ENCODE data around the gene SPRN.

DNA sequence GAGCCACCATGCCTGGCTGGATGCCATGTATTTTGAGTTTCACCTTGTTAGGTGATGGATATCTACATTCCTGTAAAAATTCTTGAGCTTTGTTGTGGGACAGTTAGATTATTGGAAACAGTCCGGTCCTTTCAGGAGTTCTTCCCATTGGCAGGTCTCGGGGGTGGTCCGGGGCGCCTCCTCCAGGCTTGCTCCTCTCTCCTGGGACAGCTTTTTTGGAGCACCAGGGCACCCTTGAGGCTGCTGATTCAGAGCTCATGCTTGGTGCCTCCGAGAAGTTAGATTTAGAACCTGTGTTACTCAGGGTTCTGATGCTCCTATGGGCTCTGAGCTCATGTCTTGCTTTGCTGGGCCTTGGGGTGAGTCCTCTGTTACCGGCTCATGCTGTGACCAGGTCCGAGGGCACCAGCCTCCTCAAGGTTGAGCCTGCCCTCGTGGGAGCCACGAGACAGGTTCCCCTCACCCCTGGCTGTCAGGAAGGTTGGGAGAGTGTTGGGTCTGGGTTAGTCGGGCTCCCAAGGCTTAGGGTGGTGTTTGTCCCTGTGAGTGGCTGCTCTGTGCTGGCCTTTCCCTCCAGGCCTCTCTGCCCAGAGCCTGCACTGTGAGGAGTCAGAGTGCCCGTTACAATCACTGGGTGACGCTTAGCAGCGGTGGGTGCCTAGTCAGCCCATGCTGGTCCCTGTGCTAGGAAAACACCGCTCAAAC, 6.0 kb downstream of the SPRN start:
- TF ChIP-seq, protein P1, sequence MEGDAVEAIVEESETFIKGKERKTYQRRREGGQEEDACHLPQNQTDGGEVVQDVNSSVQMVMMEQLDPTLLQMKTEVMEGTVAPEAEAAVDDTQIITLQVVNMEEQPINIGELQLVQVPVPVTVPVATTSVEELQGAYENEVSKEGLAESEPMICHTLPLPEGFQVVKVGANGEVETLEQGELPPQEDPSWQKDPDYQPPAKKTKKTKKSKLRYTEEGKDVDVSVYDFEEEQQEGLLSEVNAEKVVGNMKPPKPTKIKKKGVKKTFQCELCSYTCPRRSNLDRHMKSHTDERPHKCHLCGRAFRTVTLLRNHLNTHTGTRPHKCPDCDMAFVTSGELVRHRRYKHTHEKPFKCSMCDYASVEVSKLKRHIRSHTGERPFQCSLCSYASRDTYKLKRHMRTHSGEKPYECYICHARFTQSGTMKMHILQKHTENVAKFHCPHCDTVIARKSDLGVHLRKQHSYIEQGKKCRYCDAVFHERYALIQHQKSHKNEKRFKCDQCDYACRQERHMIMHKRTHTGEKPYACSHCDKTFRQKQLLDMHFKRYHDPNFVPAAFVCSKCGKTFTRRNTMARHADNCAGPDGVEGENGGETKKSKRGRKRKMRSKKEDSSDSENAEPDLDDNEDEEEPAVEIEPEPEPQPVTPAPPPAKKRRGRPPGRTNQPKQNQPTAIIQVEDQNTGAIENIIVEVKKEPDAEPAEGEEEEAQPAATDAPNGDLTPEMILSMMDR (conservative IDR thresholded peaks at IDR 0.05; ENCODE audit: low read depth, low read length) = no peak
- TF ChIP-seq EZH2 (IDR thresholded peaks at IDR 0.05; ENCODE audit: borderline replicate concordance, low read depth, low read length, poor library complexity, severe bottlenecking) = no peak

Data from A673 (cell line).